Activated T-helper 9 cell treated with anti-CD3 and anti-CD28 coated beads, Interleukin-2, amount 50 U/mL, for 16 hours (primary cell): ENCODE data around the gene CELF1.
A peak's percentile ranks its signal among the peaks of the same experiment; 100 is the strongest.
"Not testable (repeated sequence)": the region's sequence is repeated elsewhere in the genome, so short reads cannot be mapped to it uniquely, and the experiment has no call there.

ENCODE experiments used
- DNase-seq: peaks from one replicate; pipeline ENCODE4 v3.0.0-alpha.2; 2020; ENCODE audit warnings: low read depth

CELF1 gene

GRCh38 chr11:47573321-47573720 lies 20.4 kb upstream of the CELF1 start:
- DNase-seq = no peak

- DNase-seq = no peak
Observed at GRCh38 chr11:47572715-47573255, 19.9 kb upstream of the CELF1 start.

- no peak for DNase-seq
Observed at GRCh38 chr11:47571895-47572294, 19.0 kb upstream of the CELF1 start.

GRCh38 chr11:47571357-47571729 lies 18.4 kb upstream of the CELF1 start:
- no peak for DNase-seq

GRCh38 chr11:47570651-47571356 lies 17.9 kb upstream of the CELF1 start:
- no peak for DNase-seq

- DNase-seq = no peak
Observed at GRCh38 chr11:47569646-47570045, 16.7 kb upstream of the CELF1 start.

GRCh38 chr11:47566149-47566698 lies 13.3 kb upstream of the CELF1 start:
- no peak for DNase-seq

- peak; percentile 53 for DNase-seq
Observed at GRCh38 chr11:47565340-47566148, 12.6 kb upstream of the CELF1 start, which contains the start of gene PTPMT1. Gene PTPMT1, plus strand, starts transcription at chr11:47565599. Its CDS starts 24 bp downstream, at chr11:47565623.

- DNase-seq = no peak
Observed at GRCh38 chr11:47564933-47565339, 12.0 kb upstream of the CELF1 start.

- not testable (repeated sequence) for DNase-seq
Observed at GRCh38 chr11:47564366-47564765, 11.4 kb upstream of the CELF1 start.

GRCh38 chr11:47562393-47562792 lies 9.5 kb upstream of the CELF1 start:
- DNase-seq = not testable (repeated sequence)

GRCh38 chr11:47560426-47560825 lies 7.5 kb upstream of the CELF1 start:
- no peak for DNase-seq

GRCh38 chr11:47558695-47559094 lies 5.8 kb upstream of the CELF1 start:
- no peak for DNase-seq

- not testable (repeated sequence) for DNase-seq
Observed at GRCh38 chr11:47557004-47557403, 4.1 kb upstream of the CELF1 start.

- DNase-seq = no peak
Observed at GRCh38 chr11:47553406-47553743, 443 bp upstream of the CELF1 start.

- no peak for DNase-seq
Observed at GRCh38 chr11:47552056-47552565, 821 bp downstream of the CELF1 start.

- DNase-seq = no peak
Observed at GRCh38 chr11:47551086-47551485, 1.8 kb downstream of the CELF1 start.

- no peak for DNase-seq
Observed at GRCh38 chr11:47550288-47551047, 2.5 kb downstream of the CELF1 start.

GRCh38 chr11:47546274-47546673 lies 6.7 kb downstream of the CELF1 start:
- not testable (repeated sequence) for DNase-seq

- no peak for DNase-seq
Observed at GRCh38 chr11:47545298-47545697, 7.6 kb downstream of the CELF1 start.

GRCh38 chr11:47541070-47541469 lies 11.9 kb downstream of the CELF1 start:
- no peak for DNase-seq

GRCh38 chr11:47539681-47540039 lies 13.3 kb downstream of the CELF1 start:
- no peak for DNase-seq
